ENCODE measurements around the gene SPANXN2.
"Not testable (repeated sequence)": the region's sequence is repeated elsewhere in the genome, so short reads cannot be mapped to it uniquely, and the experiment has no call there.

The SPANXN2 gene, protein sequence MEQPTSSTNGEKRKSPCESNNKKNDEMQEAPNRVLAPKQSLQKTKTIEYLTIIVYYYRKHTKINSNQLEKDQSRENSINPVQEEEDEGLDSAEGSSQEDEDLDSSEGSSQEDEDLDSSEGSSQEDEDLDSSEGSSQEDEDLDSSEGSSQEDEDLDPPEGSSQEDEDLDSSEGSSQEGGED

DNA sequence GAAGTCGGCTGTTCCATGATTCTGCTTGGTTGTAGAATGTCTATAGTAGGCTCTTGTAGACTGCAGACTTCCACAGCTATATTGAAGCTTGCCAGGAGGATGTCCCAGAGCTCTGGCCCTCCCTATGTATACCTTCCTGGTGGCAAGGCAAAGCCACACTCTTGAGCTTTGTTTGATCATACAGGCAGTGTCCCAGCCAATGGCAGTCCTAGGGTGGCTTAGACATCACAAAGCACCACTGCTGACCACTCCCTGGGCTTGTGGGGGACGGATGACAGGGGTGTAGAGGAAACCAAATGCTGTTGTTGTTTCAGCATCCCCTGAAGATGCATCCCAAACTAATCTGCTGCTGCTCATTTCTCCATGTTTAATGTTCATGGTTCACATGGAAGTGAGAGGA is at the start of gene SPANXN2:
SPANXN2 (minus strand) TSS at position 101 of the 400 bp plus-strand sequence; CDS start at position 17, 84 bp downstream.
- not testable (repeated sequence) for DNase-seq

DNA sequence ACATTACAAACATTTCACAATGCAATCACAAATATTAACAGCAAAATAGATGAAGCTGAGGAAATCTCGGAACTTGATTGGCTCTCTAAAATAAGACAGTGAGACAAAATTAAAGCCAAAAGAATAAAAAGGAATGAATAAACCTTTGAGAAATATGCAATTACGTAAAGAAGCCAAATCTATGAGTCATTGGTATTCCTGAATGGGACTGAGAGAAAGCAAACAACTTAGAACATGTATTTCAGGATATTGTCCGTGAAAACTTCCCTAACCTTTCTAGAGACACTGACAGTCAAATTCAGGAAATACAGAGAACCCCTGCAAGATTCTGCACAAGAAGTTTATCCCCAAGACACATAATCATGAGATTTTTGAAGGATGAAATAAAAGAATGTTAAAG is 48.4 kb upstream of the SPANXN2 start:
- no peak for DNase-seq

DNA sequence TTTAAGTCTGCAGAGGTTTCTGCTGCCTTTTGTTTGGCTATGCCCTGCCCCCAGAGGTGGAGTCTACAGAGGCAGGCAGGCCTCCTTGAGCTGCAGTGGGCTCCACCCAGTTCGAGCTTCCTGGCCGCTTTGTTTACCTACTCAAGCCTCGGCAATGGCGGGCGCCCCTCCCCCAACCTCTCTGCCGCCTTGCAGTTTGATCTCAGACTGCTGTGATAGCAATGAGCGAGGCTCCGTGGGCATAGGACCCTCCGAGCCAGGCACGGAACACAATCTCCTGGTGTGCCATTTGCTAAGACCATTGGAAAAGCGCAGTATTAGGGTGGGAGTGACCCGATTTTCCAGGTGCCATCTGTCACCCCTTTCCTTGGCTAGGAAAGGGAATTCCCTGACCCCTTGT is 47.2 kb upstream of the SPANXN2 start:
- not testable (repeated sequence) for DNase-seq

DNA sequence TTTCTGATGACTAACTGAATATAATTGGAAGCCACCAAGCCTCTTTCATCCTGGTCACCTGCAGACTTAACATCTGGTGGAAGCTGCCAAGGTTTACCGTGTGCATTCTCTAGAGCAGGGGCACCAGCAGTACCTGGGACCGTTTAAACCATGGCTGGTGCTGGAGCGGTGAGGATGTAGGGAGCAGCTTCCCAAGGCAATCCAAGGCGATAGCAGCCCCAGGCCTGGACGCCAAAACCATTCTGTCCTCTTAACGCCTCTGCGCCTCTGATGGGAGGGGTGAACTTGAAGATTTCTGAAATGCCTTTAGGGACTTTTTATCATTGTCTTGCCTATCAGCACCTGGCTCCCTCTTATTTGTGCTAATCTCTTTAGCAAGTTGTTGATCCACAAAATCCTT is 37.3 kb upstream of the SPANXN2 start:
- no peak for DNase-seq

DNA sequence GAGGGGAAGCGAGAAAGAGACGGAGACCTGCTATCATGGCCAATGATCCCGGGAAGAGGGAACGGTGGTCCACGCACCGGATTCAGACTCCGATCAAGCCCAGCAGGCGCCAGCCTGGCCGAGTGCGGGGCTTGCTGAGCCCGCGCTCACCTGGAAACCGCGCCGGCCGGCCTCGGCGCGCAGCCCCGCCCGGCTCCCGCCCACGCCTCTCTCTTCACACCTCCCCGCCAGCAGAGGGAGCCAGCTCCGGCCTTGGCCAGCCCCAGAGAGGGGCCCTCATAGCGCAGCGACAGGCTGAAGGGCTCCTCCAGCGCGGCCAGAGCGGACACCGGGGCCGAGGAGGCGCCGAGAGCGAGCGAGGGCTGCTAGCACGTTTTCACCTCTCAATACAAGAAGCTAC is 36.8 kb upstream of the SPANXN2 start:
- DNase-seq = no peak

DNA sequence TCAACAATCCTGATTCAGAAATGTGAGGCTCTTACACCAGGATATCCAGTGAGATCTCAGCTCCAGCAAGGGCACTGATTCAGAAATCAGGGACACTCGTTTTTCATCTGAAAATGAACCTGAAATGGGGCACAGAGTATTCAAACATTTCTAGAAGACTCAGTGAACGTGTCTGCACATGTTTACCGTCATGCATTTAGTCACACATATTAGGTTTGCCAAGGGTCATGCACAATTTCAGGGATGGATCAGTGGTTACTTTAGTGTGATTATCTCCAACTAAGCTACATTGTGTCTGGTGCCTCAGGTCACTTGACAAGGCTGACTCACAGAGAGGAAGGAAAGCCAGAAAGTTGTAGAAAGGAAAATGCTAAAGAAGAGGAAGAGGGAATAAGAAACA is 33.6 kb upstream of the SPANXN2 start:
- DNase-seq = no peak

DNA sequence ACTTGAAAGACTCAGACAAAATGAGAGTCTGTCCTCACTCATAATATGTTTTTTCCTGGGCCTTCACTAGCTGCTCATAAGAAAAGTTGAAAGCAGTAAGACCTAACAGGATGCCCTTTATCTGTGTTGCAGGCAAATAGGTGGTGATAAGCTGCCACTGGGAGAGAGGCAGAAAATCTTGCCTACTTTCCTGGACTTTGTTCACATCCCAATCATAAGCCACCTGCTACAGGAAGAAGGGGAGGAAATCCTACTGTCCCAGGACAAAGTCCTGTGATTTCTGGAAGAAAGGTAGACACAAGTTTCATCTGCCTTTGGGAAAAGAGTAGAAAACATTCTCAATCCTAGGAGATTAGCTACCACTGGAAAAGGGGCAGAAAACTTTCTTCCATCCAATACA is 13.3 kb upstream of the SPANXN2 start:
- no peak for DNase-seq

DNA sequence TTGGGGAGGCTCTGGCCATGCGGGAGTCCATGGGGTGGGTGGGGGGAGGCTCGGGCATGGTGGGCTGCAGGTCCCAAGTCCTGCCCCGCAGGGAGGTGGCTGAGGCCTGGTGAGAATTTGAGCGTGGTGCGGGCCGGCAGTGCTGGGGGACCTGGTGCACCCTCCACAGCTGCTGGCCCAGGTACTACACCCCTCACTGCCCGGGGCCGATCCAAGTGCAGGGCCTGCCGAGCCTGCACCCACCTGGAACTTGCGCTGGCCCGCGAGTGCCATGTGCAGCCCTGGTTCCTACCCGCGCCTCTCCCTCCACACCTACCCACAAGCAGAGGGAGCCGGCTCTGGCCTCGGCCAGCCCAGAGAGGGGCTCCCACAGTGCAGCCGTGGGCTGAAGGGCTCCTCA is 5.7 kb upstream of the SPANXN2 start:
- no peak for DNase-seq

DNA sequence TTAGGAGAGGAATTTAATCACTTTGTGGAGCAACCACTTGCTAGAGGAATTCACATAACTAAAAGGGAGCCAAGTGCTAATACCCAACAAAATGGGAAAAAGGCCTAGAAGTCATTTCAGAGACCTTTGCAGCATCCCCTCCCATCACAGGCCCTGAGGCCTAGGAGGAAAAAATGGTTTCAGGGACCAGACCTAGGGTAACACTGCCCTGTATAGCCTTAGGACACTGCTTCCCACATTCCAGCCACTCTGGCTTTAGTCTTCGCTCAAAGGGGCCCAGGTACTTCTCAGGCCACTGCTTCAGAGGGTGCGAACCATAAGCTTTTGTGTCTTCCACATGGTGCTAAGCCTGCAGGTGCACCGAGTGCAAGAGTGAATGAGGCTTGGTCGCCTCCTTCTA is 19.1 kb downstream of the SPANXN2 start:
- no peak for DNase-seq

DNA sequence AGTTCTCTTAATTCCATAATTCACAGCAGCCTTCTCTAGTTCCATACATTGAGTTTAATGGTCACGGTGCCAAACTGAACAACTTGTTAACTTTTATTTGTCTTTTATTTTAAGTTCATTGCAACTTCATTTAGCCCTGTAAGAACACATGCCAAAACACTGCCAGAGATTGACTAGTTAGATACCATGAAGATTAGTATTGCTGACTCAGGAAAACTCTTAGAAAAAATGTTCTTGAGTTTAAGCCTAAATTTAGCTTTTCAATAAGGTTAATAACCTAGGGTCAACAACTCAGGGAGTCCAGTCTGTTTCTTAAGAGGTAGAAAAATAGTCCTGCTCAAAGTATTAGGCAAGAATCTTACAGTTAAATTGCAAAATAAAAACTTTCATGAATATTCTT is 25.7 kb downstream of the SPANXN2 start:
- DNase-seq = no peak

DNA sequence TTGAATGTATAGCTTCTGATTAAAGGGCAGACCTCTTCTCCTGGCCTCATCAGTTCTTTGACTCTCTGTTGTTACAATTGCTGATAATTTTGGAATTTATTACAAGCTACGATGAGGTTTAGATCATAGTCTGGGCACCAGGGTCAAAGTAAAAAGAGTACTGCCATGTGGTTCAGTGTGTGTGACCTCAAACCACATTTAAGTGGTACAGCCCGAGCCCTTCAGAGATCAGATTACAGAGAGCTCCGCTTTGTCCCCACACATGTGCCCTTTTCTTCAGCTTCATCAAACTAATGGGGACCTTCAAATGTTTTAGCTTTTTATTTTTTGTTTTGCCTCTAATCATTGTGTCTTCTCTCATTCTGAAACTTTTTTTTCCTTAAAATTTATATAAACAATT is 37.1 kb downstream of the SPANXN2 start:
- no peak for DNase-seq

DNA sequence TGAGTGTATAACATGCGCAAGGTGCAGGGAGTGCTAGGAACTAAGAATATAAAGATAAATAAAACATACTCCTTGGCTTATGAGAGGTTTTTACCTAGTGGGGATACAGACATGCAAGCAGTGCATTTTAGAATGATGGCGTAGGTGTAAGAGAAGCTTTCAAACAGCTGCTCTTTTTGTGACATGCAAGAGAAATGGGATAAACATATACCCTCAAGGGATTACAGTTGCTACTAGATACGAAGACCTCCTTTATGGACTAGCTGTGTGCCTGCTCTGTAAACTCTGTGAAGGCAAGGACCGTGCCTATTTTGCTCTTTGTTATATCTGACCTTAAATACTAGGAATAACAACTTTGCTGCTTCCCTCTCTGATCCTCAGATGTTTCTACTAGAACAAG is 45.6 kb downstream of the SPANXN2 start:
- DNase-seq = no peak

DNA sequence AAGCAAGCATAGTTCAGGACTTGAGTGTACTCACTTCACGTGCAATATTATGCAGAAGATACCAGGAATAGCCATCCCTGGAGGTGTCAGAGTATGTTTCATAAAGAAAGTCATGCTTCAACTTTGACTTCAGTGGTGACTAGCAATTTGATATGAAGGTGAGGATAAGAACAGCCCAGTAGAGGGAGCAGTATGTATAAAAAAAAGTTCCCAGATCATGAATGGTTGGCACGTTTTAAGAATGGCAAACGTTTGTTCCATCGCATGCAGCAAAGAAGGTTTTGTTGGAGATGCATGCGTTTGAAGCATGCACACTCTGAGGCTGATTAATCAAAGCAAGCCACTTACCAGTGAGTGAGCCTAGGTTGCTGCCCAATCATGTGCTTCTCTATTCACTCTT is 51.2 kb downstream of the SPANXN2 start:
- no peak for DNase-seq

DNA sequence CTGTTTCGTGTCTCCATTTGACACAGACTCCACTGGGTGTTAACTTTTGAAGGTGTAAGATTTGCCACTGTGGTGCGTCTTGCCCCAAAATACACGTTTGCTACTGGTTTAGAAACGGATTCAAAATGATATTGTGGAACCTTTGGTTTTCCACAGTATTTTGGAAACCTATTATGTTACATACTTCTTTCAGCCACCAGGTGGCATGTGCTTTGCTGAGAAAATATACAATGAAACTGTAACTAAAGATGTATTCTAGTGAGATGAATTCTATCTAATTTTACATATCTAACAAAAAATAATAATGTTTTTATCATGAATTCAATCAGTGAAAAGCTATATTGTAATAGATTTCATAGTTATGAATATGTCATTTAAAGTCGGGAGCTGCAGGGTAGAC is 56.2 kb downstream of the SPANXN2 start:
- no peak for DNase-seq

DNA sequence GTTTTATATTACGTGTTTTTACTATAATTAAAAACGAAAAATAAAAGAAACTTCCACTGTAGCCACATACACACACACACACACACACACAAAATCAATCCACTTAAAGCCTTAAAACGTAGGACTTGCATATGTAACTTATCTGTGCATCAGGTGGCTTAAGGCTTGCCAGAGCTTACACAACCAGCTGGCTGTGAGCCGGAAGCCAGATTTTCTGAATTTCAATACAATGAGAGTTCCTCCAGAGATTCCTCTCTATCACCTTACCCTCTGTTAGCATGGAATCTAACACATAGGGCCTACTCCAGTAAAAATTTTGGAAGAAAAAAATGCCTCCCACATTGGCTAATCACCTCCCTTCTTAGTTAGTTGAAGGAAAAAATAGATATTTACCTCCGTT is 56.8 kb downstream of the SPANXN2 start:
- DNase-seq = no peak
